H1 (cell line): ENCODE measurements around the gene MBOAT2. TPM values are rescaled to one million over a fixed set of nuclear protein-coding genes. Genes with fewer than 3 reads are reported as not detected.

ENCODE experiments used
- CTCF ChIA-PET: fragments of 300-600 bp; sonication (Branson Sonifier 250); formaldehyde crosslinking; loops from one replicate; lab custom pipeline; 2021; ENCODE audit not compliant: partially characterized antibody; lab: Charles Lee
- POLR2A ChIA-PET: fragments of 300-600 bp; sonication (Branson Sonifier 250); formaldehyde crosslinking; loops from one replicate; lab custom pipeline; 2021; ENCODE audit warnings: inconsistent platforms; ENCODE audit not compliant: partially characterized antibody; lab: Charles Lee
- DNase-seq, 2 experiments: peaks; one replicate each; pipeline versions ENCODE4 v3.0.0 to v3.0.0-alpha.2; 2010 to 2022; ENCODE audit warnings: low spot score in 2 of 2, low read depth in 1 of 2, mixed read lengths in 1 of 2
- FAIRE-seq: peaks from 2 replicates; lab custom pipeline; 2011; peaks lifted over from hg19 to GRCh38; lab: Jason Lieb, UNC
- H2AFZ ChIP-seq: 2 replicates; pipeline ENCODE4 v1.8.1; 2012; ENCODE audit warnings: low read length, inconsistent platforms
- H2AK5ac ChIP-seq: 2 replicates; pipeline ENCODE4 v1.6.1; 2013; ENCODE audit warnings: low read depth, low read length
- H2BK120ac ChIP-seq: replicated peaks from 2 replicates; pipeline ENCODE3; 2013; ENCODE audit warnings: low read depth, low read length, inconsistent platforms
- H2BK12ac ChIP-seq: 2 replicates; pipeline ENCODE4 v1.6.1; 2013; ENCODE audit warnings: low read depth, low read length
- H2BK15ac ChIP-seq: 2 replicates; pipeline ENCODE4 v1.6.1; 2013; ENCODE audit warnings: low read length
- H2BK20ac ChIP-seq: 2 replicates; pipeline ENCODE4 v1.6.1; 2013; ENCODE audit warnings: low read length
- H2BK5ac ChIP-seq: 2 replicates; pipeline ENCODE4 v1.6.1; 2013; ENCODE audit warnings: low read depth, low read length
- H3K14ac ChIP-seq: 2 replicates; pipeline ENCODE4 v1.6.1; 2013; ENCODE audit warnings: inconsistent platforms; ENCODE audit not compliant: insufficient read length
- H3K18ac ChIP-seq: 2 replicates; pipeline ENCODE4 v1.6.1; 2013; ENCODE audit warnings: low read length; ENCODE audit errors: extremely low read depth
- H3K23ac ChIP-seq: 2 replicates; pipeline ENCODE4 v1.6.1; 2013; ENCODE audit warnings: inconsistent platforms; ENCODE audit not compliant: insufficient read length
- H3K23me2 ChIP-seq: 2 replicates; pipeline ENCODE4 v1.6.1; 2013; ENCODE audit warnings: low read depth, low read length
- H3K27ac ChIP-seq: 2 replicates; pipeline ENCODE4 v1.6.1; 2011; ENCODE audit warnings: low read depth, low read length, inconsistent platforms
- H3K27me3 ChIP-seq, 4 experiments: replicated peaks in 1 of 4; 1 replicate in 1 of 4; 2 replicates in 3 of 4; pipeline versions ENCODE4 v1.6.1 to v1.8.1; 2011 to 2013; ENCODE audit warnings: low read length in 3 of 4, mild to moderate bottlenecking in 3 of 4, inconsistent platforms in 2 of 4, mixed read lengths in 2 of 4, moderate library complexity in 1 of 4; ENCODE audit not compliant: control insufficient read depth in 3 of 4, insufficient read depth in 3 of 4; ENCODE audit errors: extremely low read depth in 1 of 4
- H3K36me3 ChIP-seq, 4 experiments: 2 replicates each; pipeline versions ENCODE4 v1.6.1 to v1.8.1; 2011 to 2013; ENCODE audit warnings: mild to moderate bottlenecking in 4 of 4, low read length in 3 of 4, moderate library complexity in 2 of 4, control low read depth in 1 of 4, inconsistent platforms in 1 of 4; ENCODE audit not compliant: insufficient read depth in 4 of 4, control insufficient read depth in 2 of 4
- H3K4ac ChIP-seq: replicated peaks from 2 replicates; pipeline ENCODE3; 2013; ENCODE audit warnings: low read length, low read depth, mixed read lengths, inconsistent platforms; ENCODE audit not compliant: insufficient read length
- H3K4me1 ChIP-seq, 4 experiments: replicated peaks in 1 of 4; 1 replicate in 1 of 4; 2 replicates in 3 of 4; pipeline versions ENCODE4 v1.6.1 to v1.8.1; 2011 to 2013; ENCODE audit warnings: low read length in 3 of 4, inconsistent platforms in 2 of 4, mixed read lengths in 1 of 4; ENCODE audit not compliant: insufficient read depth in 4 of 4, control insufficient read depth in 3 of 4
- H3K4me2 ChIP-seq, 2 experiments: 2 replicates each; pipeline versions ENCODE4 v1.6.1 to v1.8.1; 2011 to 2013; ENCODE audit warnings: low read depth in 2 of 2, low read length in 2 of 2, control low read depth in 1 of 2, inconsistent platforms in 1 of 2, mild to moderate bottlenecking in 1 of 2; ENCODE audit not compliant: insufficient read depth in 1 of 2
- H3K4me3 ChIP-seq, 4 experiments: fragments of 200-600, 300-600 bp in 1 of 4; sonication (generic), shearing (Covaris generic), sonication (Bioruptor Twin) in 1 of 4; 2 replicates each; pipeline versions ENCODE4 v1.5.1 to v1.8.1; 2011 to 2016; ENCODE audit warnings: low read length in 4 of 4, low read depth in 3 of 4, control low read depth in 2 of 4, inconsistent platforms in 2 of 4, mild to moderate bottlenecking in 2 of 4, mixed read lengths in 1 of 4, moderate library complexity in 1 of 4; ENCODE audit not compliant: insufficient read depth in 2 of 4; ENCODE audit errors: extremely low read depth in 1 of 4
- H3K56ac ChIP-seq: replicated peaks from 2 replicates; pipeline ENCODE3; 2013; ENCODE audit warnings: low read depth, mild to moderate bottlenecking, mixed read lengths, low read length, inconsistent platforms; ENCODE audit not compliant: insufficient read length
- H3K79me1 ChIP-seq: 2 replicates; pipeline ENCODE4 v1.6.1; 2013; ENCODE audit warnings: low read depth, low read length, control low read depth
- H3K79me2 ChIP-seq, 2 experiments: 2 replicates each; pipeline versions ENCODE4 v1.6.1 to v1.8.1; 2012 to 2013; ENCODE audit warnings: low read length in 2 of 2, mild to moderate bottlenecking in 2 of 2, inconsistent platforms in 1 of 2; ENCODE audit not compliant: insufficient read depth in 2 of 2, control insufficient read depth in 1 of 2
- H3K9ac ChIP-seq, 4 experiments: replicated peaks in 1 of 4; 1 replicate in 1 of 4; 2 replicates in 3 of 4; pipeline versions ENCODE4 v1.6.1 to v1.8.1; 2011 to 2013; ENCODE audit warnings: low read depth in 3 of 4, low read length in 3 of 4, control low read depth in 2 of 4, mild to moderate bottlenecking in 2 of 4, moderate library complexity in 2 of 4, inconsistent platforms in 1 of 4; ENCODE audit errors: extremely low read depth in 1 of 4
- H3K9me3 ChIP-seq, 2 experiments: 2 replicates each; pipeline versions ENCODE4 v1.6.1 to v1.8.1; 2012 to 2013; ENCODE audit warnings: mild to moderate bottlenecking in 2 of 2, moderate library complexity in 2 of 2, control low read depth in 1 of 2, inconsistent platforms in 1 of 2, low read depth in 1 of 2, low read length in 1 of 2, mixed read lengths in 1 of 2; ENCODE audit not compliant: insufficient read depth in 2 of 2
- H4K20me1 ChIP-seq, 2 experiments: replicated peaks in 1 of 2; 2 replicates each; pipeline versions ENCODE3 to v1.8.1; 2011 to 2013; ENCODE audit warnings: inconsistent platforms in 2 of 2, low read length in 2 of 2, mild to moderate bottlenecking in 1 of 2; ENCODE audit not compliant: insufficient read depth in 2 of 2, control insufficient read depth in 1 of 2
- H4K5ac ChIP-seq: 2 replicates; pipeline ENCODE4 v1.6.1; 2013; ENCODE audit warnings: low read length, low read depth, mixed read lengths, inconsistent platforms; ENCODE audit not compliant: insufficient read length
- H4K8ac ChIP-seq: 2 replicates; pipeline ENCODE4 v1.8.0; 2013; ENCODE audit warnings: mild to moderate bottlenecking, moderate library complexity, low read length, inconsistent platforms; ENCODE audit not compliant: insufficient read depth; ENCODE audit errors: extremely low read depth
- H4K91ac ChIP-seq: replicated peaks from 2 replicates; pipeline ENCODE3; 2013; ENCODE audit warnings: low read length, mixed read lengths, inconsistent platforms; ENCODE audit not compliant: insufficient read length
- BACH1 ChIP-seq: IDR thresholded peaks from 2 replicates; pipeline ENCODE4 v1.6.1; 2012; ENCODE audit warnings: low read length, improper control_type of control experiment
- CEBPB ChIP-seq: IDR thresholded peaks from 2 replicates; pipeline ENCODE4 v1.6.1; 2012; ENCODE audit warnings: low read depth, low read length
- CTCF ChIP-seq, 3 experiments: IDR thresholded peaks; 1 replicate in 2 of 3; 2 replicates in 1 of 3; pipeline versions ENCODE4 v1.5.1 to v1.6.1; 2011; ENCODE audit warnings: low read length in 3 of 3, mild to moderate bottlenecking in 3 of 3, inconsistent platforms in 2 of 3, low read depth in 1 of 3, moderate library complexity in 1 of 3; ENCODE audit not compliant: insufficient read depth in 1 of 3; ENCODE audit errors: control extremely low read depth in 1 of 3
- FOSL1 ChIP-seq: IDR thresholded peaks from 2 replicates; pipeline ENCODE4 v1.6.1; 2011; ENCODE audit warnings: mild to moderate bottlenecking, low read depth, low read length, moderate library complexity; ENCODE audit not compliant: insufficient read depth
- JUN ChIP-seq: IDR thresholded peaks from 2 replicates; pipeline ENCODE4 v1.6.1; 2011; ENCODE audit warnings: low read depth, mild to moderate bottlenecking, improper control_type of control experiment, low read length
- NANOG ChIP-seq: IDR thresholded peaks from 2 replicates; pipeline ENCODE4 v1.6.1; 2011; ENCODE audit warnings: low read length, low read depth, mild to moderate bottlenecking, inconsistent platforms; ENCODE audit not compliant: insufficient read depth, poor library complexity, severe bottlenecking
- RXRA ChIP-seq: IDR thresholded peaks from 2 replicates; pipeline ENCODE4 v1.6.1; 2011; ENCODE audit warnings: low read depth, mild to moderate bottlenecking, low read length, moderate library complexity; ENCODE audit not compliant: insufficient read depth
- SAP30 ChIP-seq: fragments of 300-600 bp; sonication (generic); IDR thresholded peaks from 2 replicates; pipeline ENCODE4 v1.7.1; 2012; ENCODE audit warnings: low read length, moderate library complexity, mild to moderate bottlenecking, inconsistent platforms; ENCODE audit not compliant: insufficient read depth, insufficient replicate concordance
- TAF1 ChIP-seq: IDR thresholded peaks from 2 replicates; pipeline ENCODE4 v1.6.1; 2011; ENCODE audit warnings: mild to moderate bottlenecking, low read depth, low read length
- WGBS, 2 experiments: shearing (Covaris generic) in 1 of 2; methylation state at CpG; one replicate each; pipeline versions ENCODE4 v1.1.6 to v1.1.7; 2013 to 2015; ENCODE audit warnings: low lambda C conversion rate in 2 of 2, mixed read lengths in 2 of 2, inconsistent platforms in 1 of 2, low coverage in 1 of 2, missing lambda C conversion rate in 1 of 2; ENCODE audit not compliant: insufficient replicate concordance in 2 of 2, insufficient coverage in 1 of 2, insufficient read length in 1 of 2; ENCODE audit errors: extremely low coverage in 1 of 2, missing lambda C conversion rate in 1 of 2; 5-methylcytosine and 5-hydroxymethylcytosine counted together
- polyA plus RNA-seq, 7 experiments: library from polyadenylated mRNA; depleted of rRNA in 3 of 7; stranded (reverse) in 5 of 7; unstranded in 2 of 7; fragments of >200 nt in 5 of 7; fragments of 200-250 nt in 2 of 7; gene quantifications; 1 replicate in 5 of 7; 2 replicates in 1 of 7; 4 replicates in 1 of 7; pipeline versions ENCODE4 v1.2.1 to v1.2.3, GENCODE V29; 2011 to 2013; ENCODE audit warnings: missing spikeins in 2 of 7, mixed read lengths in 2 of 7
- total RNA-seq: library from RNA; stranded (reverse); fragmentation: NEBNext Ultra II Directional; extraction: Animal tissue kit (Norgen Biotek cat#: 25700); gene quantifications from 2 replicates; pipeline ENCODE4 v1.2.1, GENCODE V29; 2021

MBOAT2 gene
- total and polyA plus RNA-seq, 2 of the 8 experiments (the other 6 are each of a cell fraction or from before 2014, with no cell fraction given), result 11.2 to 23.4 TPM

GRCh38 chr2:8851811-8852560 is 151.5 kb downstream of the MBOAT2 start:
- Histone ChIP-seq H3K36me3 (no peaks in the 10 kb centered on the region), H3K18ac (no peak overlapping the region), H3K27me3 (no peaks in the 10 kb centered on the region), H2BK120ac (no peak overlapping the region), H2AK5ac (no peak overlapping the region), H3K9ac (no peak overlapping the region), H2BK15ac (no peak overlapping the region), H3K4ac (no peak overlapping the region), H3K4me2 (no peak overlapping the region), H2BK12ac (no peak overlapping the region), H3K4me3 (no peak overlapping the region), H3K23ac (no peak overlapping the region), H4K5ac (no peak overlapping the region), H3K27ac (no peak overlapping the region), H4K91ac (no peak overlapping the region), H3K79me1 (no peaks in the 10 kb centered on the region), H4K20me1 (no peaks in the 10 kb centered on the region), H3K79me2 (no peaks in the 10 kb centered on the region), H3K4me1 (peaks cover 0 to 4% (median under 1%) of the 10 kb centered on the region in 4 experiments; a peak in 2 of 7 replicates), H2BK20ac (no peak overlapping the region), H3K56ac (no peak overlapping the region), H4K8ac (no peak overlapping the region), H3K9me3 (no peaks in the 10 kb centered on the region), H3K23me2 (no peaks in the 10 kb centered on the region), H2BK5ac (no peak overlapping the region), H3K14ac (no peak overlapping the region), H2AFZ (no peak overlapping the region)
- ChIA-PET CTCF (interaction anchor here (0.6 to 1.5 kb wide), 5 partner anchors 10 to 291 kb away, joined by 3 to 6 read pairs (median 4); no protein-coding TSS in a partner anchor), POLR2A (no interaction called here)
- DNase-seq, result no peak
- WGBS, 2 experiments, result 89% methylated on average over 10 of the region's 10 CpGs; no CpG with 5 or more reads in 1 of the 2 experiments
- TF ChIP-seq JUN, result no peak
- TF ChIP-seq CTCF (IDR thresholded peaks at IDR 0.05; ENCODE audit: control extremely low read depth in 1 of 3, insufficient read depth in 1 of 3, low read depth in 1 of 3, low read length in 3 of 3), result no peak
- TF ChIP-seq NANOG, result no peak
- TF ChIP-seq BACH1, result no peak
- no peak for TF ChIP-seq CEBPB
- no peak for TF ChIP-seq RXRA
- no peak for TF ChIP-seq TAF1
- no peak for TF ChIP-seq FOSL1
- TF ChIP-seq SAP30, result no peak
- no peak for FAIRE-seq
